Chondrocyte (in vitro differentiated cells): ENCODE measurements around the gene TIPIN. TPM values are rescaled to one million over a fixed set of nuclear protein-coding genes. Genes with fewer than 3 reads are reported as not detected.
"Not testable (repeated sequence)": the region's sequence is repeated elsewhere in the genome, so short reads cannot be mapped to it uniquely, and the experiment has no call there.

ENCODE experiments used
- DNase-seq: peaks from one replicate; pipeline ENCODE4 v3.0.0; 2021; ENCODE audit warnings: mixed read lengths, low spot score
- H3K27ac Mint-ChIP-seq: one replicate; pipeline ENCODE4 v1.8.0; 2021; ENCODE audit warnings: mild to moderate bottlenecking, moderate library complexity, mixed read lengths; ENCODE audit not compliant: unreplicated experiment
- H3K27me3 Mint-ChIP-seq: 2 replicates; pipeline ENCODE4 v1.8.0; 2021; ENCODE audit warnings: low read depth, mixed read lengths
- H3K36me3 Mint-ChIP-seq: 2 replicates; pipeline ENCODE4 v1.8.0; 2021; ENCODE audit warnings: low read depth, mixed read lengths
- H3K4me1 Mint-ChIP-seq: 2 replicates; pipeline ENCODE4 v1.8.0; 2021; ENCODE audit warnings: low read depth, mild to moderate bottlenecking, mixed read lengths
- H3K4me3 Mint-ChIP-seq: one replicate; pipeline ENCODE4 v1.8.0; 2021; ENCODE audit warnings: mild to moderate bottlenecking, moderate library complexity, mixed read lengths; ENCODE audit not compliant: unreplicated experiment
- H3K9me3 Mint-ChIP-seq: 2 replicates; pipeline ENCODE4 v1.8.0; 2021; ENCODE audit warnings: low read depth, mixed read lengths
- total RNA-seq: library from RNA; stranded (reverse); gene quantifications from 3 replicates; pipeline ENCODE4 v1.2.1, GENCODE V29; 2021
- TF ChIP-seq, protein P1 (sequence below): fragments of 200-600 bp; sonication (generic); IDR thresholded peaks from 2 replicates; pipeline ENCODE4 v1.5.0; 2021; ENCODE audit warnings: antibody characterized with exemption, mild to moderate bottlenecking, moderate library complexity

TIPIN gene
- total RNA-seq, 1 donor from 2014 or later, result 8.2 TPM

DNA sequence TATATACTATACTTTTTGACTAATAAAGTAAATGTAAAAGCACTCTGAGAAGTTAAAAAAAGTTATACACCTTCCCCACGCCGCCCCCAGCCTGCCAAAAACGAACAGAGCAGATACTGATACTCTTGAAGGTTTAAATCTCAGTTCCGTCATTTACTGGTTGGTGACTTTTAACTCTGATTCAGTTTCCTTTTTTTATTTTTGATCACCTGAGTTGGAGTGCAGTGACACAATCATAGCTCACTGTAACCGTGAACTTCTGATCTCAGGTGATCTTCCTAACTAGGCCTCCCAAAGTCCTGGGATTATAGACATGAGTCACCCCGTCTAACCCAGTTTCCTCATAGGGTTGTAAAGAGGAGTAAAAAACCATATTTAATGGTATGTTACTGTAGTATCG lies 3.3 kb upstream of the TIPIN start:
- DNase-seq, result no peak
- Mint-ChIP-seq H3K27ac (no peak overlapping the region), H3K4me1 (peaks cover 14% of the 10 kb centered on the region), H3K4me3 (no peak overlapping the region), H3K36me3 (no peaks in the 10 kb centered on the region), H3K27me3 (no peaks in the 10 kb centered on the region), H3K9me3 (no peaks in the 10 kb centered on the region)
- TF ChIP-seq, protein P1, sequence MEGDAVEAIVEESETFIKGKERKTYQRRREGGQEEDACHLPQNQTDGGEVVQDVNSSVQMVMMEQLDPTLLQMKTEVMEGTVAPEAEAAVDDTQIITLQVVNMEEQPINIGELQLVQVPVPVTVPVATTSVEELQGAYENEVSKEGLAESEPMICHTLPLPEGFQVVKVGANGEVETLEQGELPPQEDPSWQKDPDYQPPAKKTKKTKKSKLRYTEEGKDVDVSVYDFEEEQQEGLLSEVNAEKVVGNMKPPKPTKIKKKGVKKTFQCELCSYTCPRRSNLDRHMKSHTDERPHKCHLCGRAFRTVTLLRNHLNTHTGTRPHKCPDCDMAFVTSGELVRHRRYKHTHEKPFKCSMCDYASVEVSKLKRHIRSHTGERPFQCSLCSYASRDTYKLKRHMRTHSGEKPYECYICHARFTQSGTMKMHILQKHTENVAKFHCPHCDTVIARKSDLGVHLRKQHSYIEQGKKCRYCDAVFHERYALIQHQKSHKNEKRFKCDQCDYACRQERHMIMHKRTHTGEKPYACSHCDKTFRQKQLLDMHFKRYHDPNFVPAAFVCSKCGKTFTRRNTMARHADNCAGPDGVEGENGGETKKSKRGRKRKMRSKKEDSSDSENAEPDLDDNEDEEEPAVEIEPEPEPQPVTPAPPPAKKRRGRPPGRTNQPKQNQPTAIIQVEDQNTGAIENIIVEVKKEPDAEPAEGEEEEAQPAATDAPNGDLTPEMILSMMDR, result no peak

DNA sequence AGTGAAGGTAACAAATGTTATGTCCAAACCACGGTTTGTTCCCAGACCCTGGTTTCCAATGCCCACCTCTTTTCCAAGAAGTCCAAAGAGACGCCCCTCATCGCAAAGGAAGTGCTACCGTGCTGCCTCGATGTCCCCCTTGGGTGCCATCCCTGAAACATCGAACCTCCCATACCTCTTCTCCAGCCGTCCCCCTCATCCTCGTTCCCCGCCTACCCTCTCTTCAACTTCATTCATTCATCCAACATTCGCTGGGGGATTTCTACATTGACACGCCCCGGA lies 467 bp downstream of the TIPIN start:
- Mint-ChIP-seq H3K36me3 (no peaks in the 10 kb centered on the region), H3K4me3 (peak overlapping the region; percentile 83), H3K4me1 (peaks cover 14% of the 10 kb centered on the region), H3K27me3 (no peaks in the 10 kb centered on the region), H3K27ac (peak overlapping the region; percentile 87), H3K9me3 (no peaks in the 10 kb centered on the region)
- no peak for DNase-seq
- TF ChIP-seq, protein P1, result no peak

DNA sequence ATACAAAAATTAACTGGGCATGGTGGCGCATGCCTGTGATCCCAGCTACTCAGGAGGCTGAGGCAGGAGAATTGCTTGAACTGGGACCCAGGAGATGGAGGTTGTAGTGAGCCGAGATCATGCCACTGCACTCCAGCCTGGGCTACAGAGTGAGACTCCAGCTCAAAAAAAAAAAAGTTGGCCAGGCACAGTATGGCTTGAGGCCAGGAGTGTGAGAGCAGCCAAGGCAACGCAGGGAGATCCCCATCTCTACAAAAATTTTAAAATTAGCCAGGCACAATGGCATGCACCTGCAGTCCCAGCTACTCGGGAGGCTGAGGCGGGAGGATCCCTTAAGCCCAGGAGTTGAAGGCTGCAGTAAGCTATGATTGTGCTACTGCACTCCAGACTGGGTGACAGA lies 8.0 kb downstream of the TIPIN start:
- H3K9me3 Mint-ChIP-seq, H3K4me3 Mint-ChIP-seq, DNase-seq, H3K27ac Mint-ChIP-seq, H3K36me3 Mint-ChIP-seq, H3K27me3 Mint-ChIP-seq, H3K4me1 Mint-ChIP-seq: not testable (repeated sequence)

DNA sequence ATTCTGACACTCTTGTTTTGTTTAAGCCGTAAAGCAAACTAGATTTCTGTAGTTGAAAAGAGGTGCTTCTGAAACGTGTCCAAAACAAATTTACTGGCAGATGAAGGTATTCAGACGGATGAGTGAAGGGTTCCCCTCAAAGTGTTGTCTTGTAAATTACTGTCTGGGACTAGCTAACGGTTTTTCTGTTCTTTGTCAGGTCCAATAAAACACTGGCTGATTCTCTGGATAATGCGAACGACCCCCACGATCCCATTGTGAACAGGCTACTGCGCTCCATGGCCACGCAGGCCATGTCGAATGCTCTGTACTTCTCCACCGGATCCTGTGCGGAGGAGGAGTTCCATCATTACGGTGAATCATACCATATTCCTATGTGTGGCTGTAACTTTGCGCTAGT lies 27.7 kb downstream of the TIPIN start:
- H3K4me3 Mint-ChIP-seq, result no peak overlapping the region
- TF ChIP-seq, protein P1, result no peak
- DNase-seq, result no peak
- H3K36me3 Mint-ChIP-seq, result peaks cover 30% of the 10 kb centered on the region
- no peaks in the 10 kb centered on the region for H3K27me3 Mint-ChIP-seq
- no peaks in the 10 kb centered on the region for H3K4me1 Mint-ChIP-seq
- H3K27ac Mint-ChIP-seq, result no peak overlapping the region
- no peaks in the 10 kb centered on the region for H3K9me3 Mint-ChIP-seq

DNA sequence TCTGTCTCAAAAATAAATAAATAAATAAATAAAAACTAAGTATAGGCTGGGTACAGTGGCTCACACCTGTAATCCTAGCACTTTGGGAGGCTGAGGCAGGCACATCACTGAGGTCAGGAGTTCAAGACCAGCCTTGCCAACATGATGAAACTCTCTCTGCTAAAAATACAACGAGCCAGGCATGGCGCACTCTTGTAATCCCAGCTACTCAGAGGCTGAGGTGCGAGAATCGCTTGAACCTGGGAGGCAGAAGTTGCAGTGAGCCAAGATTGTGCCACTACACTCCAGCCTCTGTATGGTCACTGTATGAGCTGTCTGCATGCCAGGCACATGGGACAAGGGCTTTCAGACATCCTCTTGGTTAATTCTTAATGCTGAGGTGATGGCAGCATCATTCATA lies 28.7 kb downstream of the TIPIN start:
- Mint-ChIP-seq H3K27me3 (no peaks in the 10 kb centered on the region), H3K9me3 (no peaks in the 10 kb centered on the region), H3K4me1 (no peaks in the 10 kb centered on the region), H3K36me3 (peaks cover 31% of the 10 kb centered on the region), H3K27ac (no peak overlapping the region), H3K4me3 (no peak overlapping the region)
- TF ChIP-seq, protein P1, result no peak
- DNase-seq, result no peak

DNA sequence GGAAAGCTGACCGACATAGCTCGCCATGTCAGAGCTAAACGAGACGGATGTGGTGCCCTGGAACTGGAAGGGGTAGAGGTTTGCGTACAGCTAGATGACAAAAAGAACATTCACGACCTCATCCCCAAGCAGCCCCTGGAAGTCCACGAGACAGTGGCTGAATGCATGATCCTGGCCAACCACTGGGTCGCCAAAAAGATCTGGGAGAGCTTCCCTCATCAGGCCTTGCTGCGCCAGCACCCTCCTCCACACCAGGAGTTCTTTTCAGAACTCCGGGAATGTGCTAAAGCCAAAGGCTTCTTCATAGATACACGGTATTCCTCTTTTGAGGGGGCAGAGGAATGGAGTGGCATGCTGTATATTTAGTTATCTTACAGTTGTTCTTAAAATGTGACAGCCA lies 30.4 kb downstream of the TIPIN start:
- H3K9me3 Mint-ChIP-seq, result no peaks in the 10 kb centered on the region
- H3K27ac Mint-ChIP-seq, result no peak overlapping the region
- H3K4me3 Mint-ChIP-seq, result no peak overlapping the region
- TF ChIP-seq, protein P1, result no peak
- H3K4me1 Mint-ChIP-seq, result no peaks in the 10 kb centered on the region
- DNase-seq, result no peak
- no peaks in the 10 kb centered on the region for H3K27me3 Mint-ChIP-seq
- H3K36me3 Mint-ChIP-seq, result peaks cover 26% of the 10 kb centered on the region
